GM21529 (cell line): Measurements from ENCODE around the gene STYXL1.
A peak's percentile ranks its signal among the peaks of the same experiment; 100 is the strongest.

Experiments
- ATAC-seq: cut with Tn5 transposase; IDR thresholded peaks from one replicate; pipeline ENCODE4 v1.9.1; 2021; ENCODE audit not compliant: unreplicated experiment

The STYXL1 gene

GRCh38 chr7:75994388-75995051 is 53.3 kb downstream of the STYXL1 start, which contains the start of gene TMEM120A:
Gene TMEM120A (minus strand): TSS chr7:75994595. CDS start chr7:75994570, 25 bp downstream.
- peak; percentile 97 for ATAC-seq

- peak; percentile 14 for ATAC-seq
These were observed 54.0 kb downstream of the STYXL1 start for GRCh38 chr7:75993689-75994387.

GRCh38 chr7:75992083-75992755 is 55.6 kb downstream of the STYXL1 start:
- ATAC-seq = no peak

GRCh38 chr7:75991531-75992082 is 56.2 kb downstream of the STYXL1 start:
- no peak for ATAC-seq

GRCh38 chr7:75989500-75990388 is 58.1 kb downstream of the STYXL1 start:
- ATAC-seq = no peak

- no peak for ATAC-seq
These were observed 59.0 kb downstream of the STYXL1 start for GRCh38 chr7:75988568-75989499.

- no peak for ATAC-seq
These were observed 59.8 kb downstream of the STYXL1 start for GRCh38 chr7:75987805-75988567.

- ATAC-seq = no peak
These were observed 60.6 kb downstream of the STYXL1 start for GRCh38 chr7:75987026-75987804.

- no peak for ATAC-seq
These were observed 61.5 kb downstream of the STYXL1 start for GRCh38 chr7:75986147-75986781.

- no peak for ATAC-seq
These were observed 62.2 kb downstream of the STYXL1 start for GRCh38 chr7:75985518-75986146.

GRCh38 chr7:75985009-75985517 is 62.7 kb downstream of the STYXL1 start:
- no peak for ATAC-seq

- ATAC-seq = no peak
These were observed 63.4 kb downstream of the STYXL1 start for GRCh38 chr7:75984130-75985008.

GRCh38 chr7:75983471-75984129 is 64.2 kb downstream of the STYXL1 start:
- ATAC-seq = no peak

GRCh38 chr7:75982306-75983064 is 65.3 kb downstream of the STYXL1 start:
- ATAC-seq = no peak
